SU-DHL-6 (cell line): ENCODE measurements around the gene PCBD1.

Source experiments
- H2AFZ ChIP-seq: fragments of 200-600 bp; sonication (generic); 2 replicates; pipeline ENCODE4 v1.6.1; 2014; ENCODE audit warnings: low read depth, mild to moderate bottlenecking, moderate library complexity, mixed read lengths, antibody characterized with exemption, low read length; ENCODE audit not compliant: severe bottlenecking
- H3F3A ChIP-seq: fragments of 200-600 bp; shearing (Covaris generic); 2 replicates; pipeline ENCODE4 v1.6.0; 2016; ENCODE audit warnings: antibody characterized with exemption, mild to moderate bottlenecking; ENCODE audit not compliant: insufficient read depth
- H3K27ac ChIP-seq: fragments of 200-600 bp; sonication (generic); 2 replicates; pipeline ENCODE4 v1.5.1; 2016; ENCODE audit warnings: low read depth, mild to moderate bottlenecking, low read length, moderate library complexity, mixed read lengths
- H3K27me3 ChIP-seq: fragments of 200-600 bp; sonication (generic), shearing (Covaris generic); 2 replicates; pipeline ENCODE4 v1.6.0; 2014; ENCODE audit warnings: mild to moderate bottlenecking, low read length
- H3K36me3 ChIP-seq: fragments of 200-600 bp; sonication (generic); 2 replicates; pipeline ENCODE4 v1.6.1; 2014; ENCODE audit warnings: mild to moderate bottlenecking, low read length, mixed read lengths
- H3K4me2 ChIP-seq: fragments of 300-600, 200-600 bp; shearing (Covaris generic), sonication (generic); 2 replicates; pipeline ENCODE4 v1.6.0; 2014; ENCODE audit warnings: low read length, low read depth, mild to moderate bottlenecking; ENCODE audit not compliant: poor library complexity, severe bottlenecking
- H3K4me3 ChIP-seq: fragments of 200-600 bp; sonication (generic); 2 replicates; pipeline ENCODE4 v1.5.1; 2014; ENCODE audit warnings: antibody characterized with exemption, low read length, mild to moderate bottlenecking, mixed read lengths; ENCODE audit not compliant: insufficient read depth, poor library complexity, severe bottlenecking
- H3K79me2 ChIP-seq: fragments of 200-600 bp; sonication (generic); 2 replicates; pipeline ENCODE4 v1.6.1; 2014; ENCODE audit warnings: mild to moderate bottlenecking, low read length, moderate library complexity; ENCODE audit not compliant: insufficient read depth
- H3K9ac ChIP-seq: fragments of 200-600 bp; sonication (generic); 2 replicates; pipeline ENCODE4 v1.7.0; 2014; ENCODE audit warnings: mild to moderate bottlenecking, low read length
- H3K9me2 ChIP-seq: fragments of 200-600 bp; sonication (generic); replicated peaks from 2 replicates; pipeline ENCODE4 v1.6.1; 2014; ENCODE audit warnings: low read length; ENCODE audit not compliant: insufficient read depth
- H3K9me3 ChIP-seq: fragments of 200-600 bp; sonication (generic); 2 replicates; pipeline ENCODE4 v1.6.1; 2014; ENCODE audit warnings: low read length, mixed read lengths; ENCODE audit not compliant: insufficient read depth
- H4K20me1 ChIP-seq: fragments of 200-600 bp; sonication (generic); 2 replicates; pipeline ENCODE4 v1.6.1; 2014; ENCODE audit warnings: low read depth, mild to moderate bottlenecking, antibody characterized with exemption, low read length, moderate library complexity, mixed read lengths
- CTCF ChIP-seq: fragments of 200-600 bp; sonication (generic); IDR thresholded peaks from one replicate; pipeline ENCODE4 v1.5.1; 2017; ENCODE audit warnings: antibody characterized with exemption, mild to moderate bottlenecking, low read length, moderate library complexity; ENCODE audit not compliant: insufficient read depth, poor library complexity, severe bottlenecking
- EZH2phosphoT487 ChIP-seq: fragments of 200-600 bp; sonication (generic), shearing (Covaris generic); conservative IDR thresholded peaks from 2 replicates; pipeline ENCODE4 v1.6.1; 2018; ENCODE audit warnings: mild to moderate bottlenecking, antibody characterized with exemption, low read length, moderate library complexity, mixed read lengths

PCBD1 gene

GRCh38 chr10:70885931-70886903 is 2.1 kb downstream of the PCBD1 start:
- H3F3A ChIP-seq = no peaks in the 10 kb centered on the region
- H3K9ac ChIP-seq = no peak overlapping the region
- H3K4me3 ChIP-seq = no peak overlapping the region
- H3K27me3 ChIP-seq = no peaks in the 10 kb centered on the region
- no peak overlapping the region for H3K27ac ChIP-seq
- H3K9me3 ChIP-seq = no peaks in the 10 kb centered on the region
- H3K9me2 ChIP-seq = no peaks in the 10 kb centered on the region
- no peak overlapping the region for H3K4me2 ChIP-seq
- H3K79me2 ChIP-seq = no peaks in the 10 kb centered on the region
- H2AFZ ChIP-seq = no peak overlapping the region
- H4K20me1 ChIP-seq = no peaks in the 10 kb centered on the region
- TF ChIP-seq EZH2phosphoT487 (no peak), CTCF (no peak)
- peaks cover 4% of the 10 kb centered on the region; the same call in 1 of the 2 replicates for H3K36me3 ChIP-seq

GRCh38 chr10:70885481-70885880 is 2.9 kb downstream of the PCBD1 start:
- no peaks in the 10 kb centered on the region for H3K9me3 ChIP-seq
- H3F3A ChIP-seq = no peaks in the 10 kb centered on the region
- H3K9ac ChIP-seq = no peak overlapping the region
- H3K36me3 ChIP-seq = peaks cover 4% of the 10 kb centered on the region; the same call in 1 of the 2 replicates
- H3K9me2 ChIP-seq = no peaks in the 10 kb centered on the region
- H3K27me3 ChIP-seq = no peaks in the 10 kb centered on the region
- no peaks in the 10 kb centered on the region for H3K79me2 ChIP-seq
- no peak overlapping the region for H3K27ac ChIP-seq
- no peak overlapping the region for H2AFZ ChIP-seq
- H4K20me1 ChIP-seq = no peaks in the 10 kb centered on the region
- no peak overlapping the region for H3K4me3 ChIP-seq
- H3K4me2 ChIP-seq = no peak overlapping the region
- TF ChIP-seq CTCF (no peak), EZH2phosphoT487 (no peak)

GRCh38 chr10:70884741-70885140 is 3.6 kb downstream of the PCBD1 start:
- H3K36me3 ChIP-seq = peaks cover 4% of the 10 kb centered on the region; the same call in 1 of the 2 replicates
- H3F3A ChIP-seq = no peaks in the 10 kb centered on the region
- no peaks in the 10 kb centered on the region for H3K9me3 ChIP-seq
- H3K27ac ChIP-seq = no peak overlapping the region
- TF ChIP-seq CTCF = no peak
- no peak for TF ChIP-seq EZH2phosphoT487
- H3K79me2 ChIP-seq = no peaks in the 10 kb centered on the region
- no peaks in the 10 kb centered on the region for H3K9me2 ChIP-seq
- H3K4me3 ChIP-seq = no peak overlapping the region
- no peaks in the 10 kb centered on the region for H4K20me1 ChIP-seq
- no peak overlapping the region for H3K9ac ChIP-seq
- H3K4me2 ChIP-seq = no peak overlapping the region
- H2AFZ ChIP-seq = no peak overlapping the region
- no peaks in the 10 kb centered on the region for H3K27me3 ChIP-seq
